MCF 10A (cell line): ENCODE results near the gene CFD. TPM values are rescaled to one million over a fixed set of nuclear protein-coding genes. Genes with fewer than 3 reads are reported as not detected.
A peak's percentile ranks its signal among the peaks of the same experiment; 100 is the strongest.

ENCODE experiments used
- BruUV-seq: library from RNA; stranded (reverse); fragments of 400-500 nt; replicated peaks from 2 replicates; lab custom pipeline; 2021; lab: Mats Ljungman, UMichigan
- CTCF ChIA-PET: fragments of 300-600 bp; sonication (Branson Sonifier 250); formaldehyde crosslinking; extraction: SDS; loops from one replicate; lab custom pipeline; 2021; ENCODE audit warnings: antibody characterized with exemption, inconsistent platforms; lab: Yijun Ruan, JAX
- POLR2A ChIA-PET: fragments of 300-600, 350-650 bp; sonication (Branson Sonifier 250); formaldehyde crosslinking; extraction: SDS; loops from one replicate; lab custom pipeline; 2020; ENCODE audit warnings: antibody characterized with exemption, inconsistent platforms; lab: Yijun Ruan, JAX
- DNase-seq: peaks from one replicate; pipeline ENCODE4 v3.0.0-alpha.2; 2018; ENCODE audit not compliant: unreplicated experiment
- H3K27ac Mint-ChIP-seq: one replicate; pipeline ENCODE4 v1.8.0; 2022; ENCODE audit warnings: mild to moderate bottlenecking, low read depth, mixed read lengths; ENCODE audit not compliant: unreplicated experiment
- H3K27me3 Mint-ChIP-seq: one replicate; pipeline ENCODE4 v1.8.0; 2022; ENCODE audit warnings: mixed read lengths; ENCODE audit not compliant: insufficient read depth, unreplicated experiment
- H3K36me3 Mint-ChIP-seq: one replicate; pipeline ENCODE4 v1.8.0; 2022; ENCODE audit warnings: mild to moderate bottlenecking, moderate library complexity, mixed read lengths; ENCODE audit not compliant: insufficient read depth, unreplicated experiment
- H3K4me1 Mint-ChIP-seq: one replicate; pipeline ENCODE4 v1.8.0; 2022; ENCODE audit warnings: mixed read lengths; ENCODE audit not compliant: insufficient read depth, unreplicated experiment
- H3K4me3 Mint-ChIP-seq: one replicate; pipeline ENCODE4 v1.8.0; 2022; ENCODE audit warnings: mild to moderate bottlenecking, moderate library complexity, mixed read lengths; ENCODE audit not compliant: unreplicated experiment
- H3K9me3 Mint-ChIP-seq: one replicate; pipeline ENCODE4 v1.8.0; 2022; ENCODE audit warnings: mixed read lengths; ENCODE audit not compliant: unreplicated experiment
- intact Hi-C: fragments of 100-400 bp; cut with micrococcal nuclease; formaldehyde crosslinking; loops from 2 replicates; pipeline ENCODE4 v1.14.1; 2022
- total RNA-seq: library from RNA; stranded (reverse); gene quantifications from 2 replicates; pipeline ENCODE4 v1.2.3, GENCODE V29; 2022
- TF ChIP-seq, protein P1 (sequence below): fragments of 200-600 bp; IDR thresholded peaks from one replicate; pipeline ENCODE4 v1.8.0; 2022; ENCODE audit warnings: antibody characterized with exemption, mild to moderate bottlenecking; ENCODE audit not compliant: unreplicated experiment

CFD gene
- total RNA-seq, 1 experiment from 2014 or later = 1.1 TPM

DNA sequence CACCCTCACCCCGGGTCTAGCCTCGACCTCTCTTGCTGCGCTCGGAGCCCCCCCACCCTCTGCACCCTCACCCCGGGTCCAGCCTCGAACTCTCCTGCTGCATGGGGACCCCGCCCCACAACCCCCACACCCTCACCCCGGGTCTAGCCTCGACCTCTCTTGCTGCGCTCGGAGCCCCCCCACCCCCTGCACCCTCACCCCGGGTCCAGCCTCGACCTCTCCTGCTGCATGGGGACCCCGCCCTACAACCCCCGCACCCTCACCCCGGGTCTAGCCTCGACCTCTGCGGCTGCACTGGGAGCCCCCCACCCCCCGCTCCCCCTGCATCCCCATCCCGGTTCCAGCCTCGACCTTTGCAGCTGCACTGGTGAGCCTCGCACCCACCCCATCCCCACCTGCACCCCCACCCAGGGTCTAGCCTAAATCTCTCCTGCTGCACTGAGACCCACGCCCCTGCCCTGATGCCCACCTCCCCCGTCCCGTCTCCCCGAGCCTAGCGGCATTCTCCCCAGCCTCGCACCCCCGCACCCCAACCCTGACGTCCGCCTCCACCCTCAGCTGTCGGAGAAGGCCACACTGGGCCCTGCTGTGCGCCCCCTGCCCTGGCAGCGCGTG lies 1.8 kb downstream of the CFD start:
- POLR2A ChIA-PET = no interaction called here
- Mint-ChIP-seq H3K4me3 (no peak overlapping the region), H3K4me1 (peaks cover 5% of the 10 kb centered on the region), H3K9me3 (no peaks in the 10 kb centered on the region), H3K27ac (no peak overlapping the region), H3K27me3 (no peaks in the 10 kb centered on the region), H3K36me3 (no peaks in the 10 kb centered on the region)
- TF ChIP-seq, protein P1, sequence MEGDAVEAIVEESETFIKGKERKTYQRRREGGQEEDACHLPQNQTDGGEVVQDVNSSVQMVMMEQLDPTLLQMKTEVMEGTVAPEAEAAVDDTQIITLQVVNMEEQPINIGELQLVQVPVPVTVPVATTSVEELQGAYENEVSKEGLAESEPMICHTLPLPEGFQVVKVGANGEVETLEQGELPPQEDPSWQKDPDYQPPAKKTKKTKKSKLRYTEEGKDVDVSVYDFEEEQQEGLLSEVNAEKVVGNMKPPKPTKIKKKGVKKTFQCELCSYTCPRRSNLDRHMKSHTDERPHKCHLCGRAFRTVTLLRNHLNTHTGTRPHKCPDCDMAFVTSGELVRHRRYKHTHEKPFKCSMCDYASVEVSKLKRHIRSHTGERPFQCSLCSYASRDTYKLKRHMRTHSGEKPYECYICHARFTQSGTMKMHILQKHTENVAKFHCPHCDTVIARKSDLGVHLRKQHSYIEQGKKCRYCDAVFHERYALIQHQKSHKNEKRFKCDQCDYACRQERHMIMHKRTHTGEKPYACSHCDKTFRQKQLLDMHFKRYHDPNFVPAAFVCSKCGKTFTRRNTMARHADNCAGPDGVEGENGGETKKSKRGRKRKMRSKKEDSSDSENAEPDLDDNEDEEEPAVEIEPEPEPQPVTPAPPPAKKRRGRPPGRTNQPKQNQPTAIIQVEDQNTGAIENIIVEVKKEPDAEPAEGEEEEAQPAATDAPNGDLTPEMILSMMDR = no peak
- DNase-seq = no peak
- CTCF ChIA-PET = interaction anchor here (0.6 kb wide), 1 partner anchor 78 kb away, joined by 4 read pairs; no protein-coding TSS in a partner anchor
- no TSS peak for BruUV-seq
- intact Hi-C loops = no loop called here

DNA sequence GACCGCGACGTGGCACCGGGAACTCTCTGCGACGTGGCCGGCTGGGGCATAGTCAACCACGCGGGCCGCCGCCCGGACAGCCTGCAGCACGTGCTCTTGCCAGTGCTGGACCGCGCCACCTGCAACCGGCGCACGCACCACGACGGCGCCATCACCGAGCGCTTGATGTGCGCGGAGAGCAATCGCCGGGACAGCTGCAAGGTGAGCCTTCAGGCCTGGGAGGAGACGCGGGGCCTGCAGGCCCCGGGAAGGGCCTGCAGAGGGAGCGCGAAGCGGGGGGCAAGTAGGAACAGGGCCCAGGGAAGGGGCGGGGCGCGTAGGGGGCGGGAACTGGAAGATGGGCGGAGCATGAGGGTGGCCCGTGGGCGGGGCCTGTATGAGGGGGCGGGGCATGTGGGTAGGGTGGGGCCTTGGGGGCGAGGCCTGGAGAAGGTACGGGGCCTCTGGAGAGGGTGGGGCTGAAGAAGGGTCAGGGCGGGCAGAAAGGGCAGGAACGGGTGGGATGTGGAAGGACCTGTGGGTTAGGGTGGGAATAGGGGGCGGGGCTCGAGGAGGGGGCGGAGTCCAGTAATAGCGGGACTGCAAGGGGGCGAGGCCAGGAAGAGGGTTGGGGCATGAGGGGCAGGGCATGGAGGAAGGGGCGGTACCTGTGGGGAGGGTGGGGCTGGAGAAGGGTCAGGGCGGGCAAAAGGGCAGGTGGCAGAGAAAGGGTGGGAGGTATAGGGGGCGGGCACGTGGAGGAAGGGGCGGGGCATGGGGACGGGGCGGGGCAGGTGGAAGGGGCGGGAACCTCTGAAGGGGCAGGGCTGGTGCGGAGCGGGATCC lies 2.5 kb downstream of the CFD start:
- Mint-ChIP-seq H3K4me3 (no peak overlapping the region), H3K4me1 (peaks cover 5% of the 10 kb centered on the region), H3K9me3 (no peaks in the 10 kb centered on the region), H3K27me3 (no peaks in the 10 kb centered on the region), H3K27ac (no peak overlapping the region), H3K36me3 (peaks cover under 1% of the 10 kb centered on the region)
- DNase-seq = peak; percentile 57
- BruUV-seq = no TSS peak
- CTCF ChIA-PET = interaction anchor here (0.6 kb wide), 1 partner anchor 79 kb away, joined by 4 read pairs; no protein-coding TSS in a partner anchor
- TF ChIP-seq, protein P1 = no peak
- intact Hi-C loops = no loop called here
- POLR2A ChIA-PET = no interaction called here

DNA sequence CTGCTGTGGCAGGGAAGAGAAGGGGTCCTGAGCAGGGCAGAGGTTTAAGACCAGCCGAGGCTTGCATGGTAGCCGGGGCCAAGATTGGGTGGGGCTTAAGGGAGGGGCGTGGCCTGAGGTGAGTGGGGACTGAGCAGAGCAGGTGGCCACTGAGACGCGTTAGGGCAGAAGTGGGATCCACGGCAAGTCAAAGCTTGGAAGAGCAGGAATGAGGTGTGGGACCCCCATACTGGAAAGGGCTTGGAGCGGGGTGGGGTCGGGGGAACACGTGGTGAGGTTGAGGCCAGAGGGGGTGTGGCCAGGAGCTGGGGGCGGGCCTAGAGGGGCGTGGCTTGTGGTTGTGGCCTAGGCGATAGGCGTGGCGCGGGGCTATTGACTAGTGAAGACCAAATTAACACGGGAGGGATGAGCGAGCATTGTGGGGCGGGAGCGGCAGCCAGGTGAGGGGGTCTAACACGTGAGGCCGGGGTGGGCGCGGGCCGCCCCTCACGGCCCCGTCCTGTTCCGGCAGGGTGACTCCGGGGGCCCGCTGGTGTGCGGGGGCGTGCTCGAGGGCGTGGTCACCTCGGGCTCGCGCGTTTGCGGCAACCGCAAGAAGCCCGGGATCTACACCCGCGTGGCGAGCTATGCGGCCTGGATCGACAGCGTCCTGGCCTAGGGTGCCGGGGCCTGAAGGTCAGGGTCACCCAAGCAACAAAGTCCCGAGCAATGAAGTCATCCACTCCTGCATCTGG lies 3.3 kb downstream of the CFD start:
- no TSS peak for BruUV-seq
- CTCF ChIA-PET = interaction anchor here (0.6 kb wide), 1 partner anchor 404 kb away, joined by 3 read pairs; no protein-coding TSS in a partner anchor
- peak; percentile 57 for DNase-seq

More for the DNA sequence above, 3.3 kb downstream of the CFD start:
- peaks cover 5% of the 10 kb centered on the region for H3K4me1 Mint-ChIP-seq
- no peaks in the 10 kb centered on the region for H3K9me3 Mint-ChIP-seq
- POLR2A ChIA-PET = interaction anchor here (0.7 to 1.1 kb wide), 4 partner anchors 13 to 46 kb away, joined by 3 read pairs; no protein-coding TSS in a partner anchor
- intact Hi-C loops = no loop called here
- H3K27me3 Mint-ChIP-seq = no peaks in the 10 kb centered on the region
- H3K4me3 Mint-ChIP-seq = no peak overlapping the region
- TF ChIP-seq, protein P1 = no peak
- no peak overlapping the region for H3K27ac Mint-ChIP-seq
- peaks cover 8% of the 10 kb centered on the region for H3K36me3 Mint-ChIP-seq
